GM18505 (cell line): ENCODE data around the gene HS6ST1.

Experiments used
- ATAC-seq: cut with Tn5 transposase; IDR thresholded peaks from one replicate; pipeline ENCODE4 v1.9.1; 2021; ENCODE audit not compliant: unreplicated experiment
- POLR2A ChIP-seq: IDR thresholded peaks from 4 replicates; pipeline ENCODE4 v1.6.1; 2011; ENCODE audit warnings: borderline replicate concordance; ENCODE audit not compliant: insufficient read depth, insufficient read length; ENCODE audit errors: extremely low read depth

The HS6ST1 gene

GRCh38 chr2:128232965-128233789 lies 85.5 kb downstream of the HS6ST1 start:
- no peak for TF ChIP-seq POLR2A
- peak; percentile 97 for ATAC-seq

GRCh38 chr2:128228894-128229293 lies 89.8 kb downstream of the HS6ST1 start:
- ATAC-seq: no peak
- no peak for TF ChIP-seq POLR2A

- ATAC-seq: no peak
Measured at GRCh38 chr2:128227862-128228261, 90.8 kb downstream of the HS6ST1 start.

GRCh38 chr2:128219891-128220290 lies 98.8 kb downstream of the HS6ST1 start:
- ATAC-seq: no peak
- no peak for TF ChIP-seq POLR2A

More at GRCh38 chr2:128227862-128228261, 90.8 kb downstream of the HS6ST1 start:
- TF ChIP-seq POLR2A: no peak

- TF ChIP-seq POLR2A: no peak
- ATAC-seq: no peak
Measured at GRCh38 chr2:128217671-128218070, 101.0 kb downstream of the HS6ST1 start.

- TF ChIP-seq POLR2A: no peak
- ATAC-seq: no peak
Measured at GRCh38 chr2:128215897-128216642, 102.6 kb downstream of the HS6ST1 start.
